HepG2 (cell line): ENCODE results near the gene RTRAF. TPM values are rescaled to one million over a fixed set of nuclear protein-coding genes. Genes with fewer than 3 reads are reported as not detected.

ENCODE experiments used
- BCLAF1 ChIP-seq: fragments of 450-650 bp; IDR thresholded peaks from 2 replicates; pipeline ENCODE4 v1.6.1; 2017; ENCODE audit warnings: mild to moderate bottlenecking
- CHD4 ChIP-seq: fragments of 200-600 bp; sonication (generic); IDR thresholded peaks from 2 replicates; pipeline ENCODE4 v1.7.0; 2017; ENCODE audit warnings: mild to moderate bottlenecking, low read length, borderline replicate concordance
- CREB1 ChIP-seq, 2 experiments: fragments of 450-650 bp in 1 of 2; IDR thresholded peaks; 2 replicates each; pipeline ENCODE4 v1.6.1; 2016 to 2017; ENCODE audit warnings: control low read depth in 1 of 2, mild to moderate bottlenecking in 1 of 2, missing compliant biosample characterization in 1 of 2, missing genetic modification characterization in 1 of 2
- HMG20B ChIP-seq: conservative IDR thresholded peaks from 2 replicates; pipeline ENCODE4 v1.6.1; 2016; ENCODE audit warnings: missing genetic modification reagents, missing compliant biosample characterization
- KDM5B ChIP-seq: sonication (generic); formaldehyde crosslinking; IDR thresholded peaks from 2 replicates; pipeline ENCODE4 v1.4.0; 2020; ENCODE audit warnings: missing genetic modification reagents, mild to moderate bottlenecking, borderline replicate concordance
- NBN ChIP-seq: fragments of 450-650 bp; conservative IDR thresholded peaks from 2 replicates; pipeline ENCODE4 v1.6.1; 2017
- PATZ1 ChIP-seq: sonication (generic); formaldehyde crosslinking; IDR thresholded peaks from 2 replicates; pipeline ENCODE4 v1.4.0; 2020; ENCODE audit warnings: missing genetic modification reagents
- PAWR ChIP-seq: sonication (generic); formaldehyde crosslinking; IDR thresholded peaks from 2 replicates; pipeline ENCODE4 v1.4.0; 2020; ENCODE audit warnings: missing genetic modification reagents, mild to moderate bottlenecking, borderline replicate concordance
- SNAPC4 ChIP-seq: sonication (generic); formaldehyde crosslinking; IDR thresholded peaks from 2 replicates; pipeline ENCODE4 v1.4.0; 2020; ENCODE audit warnings: mild to moderate bottlenecking, missing genetic modification reagents
- STAG1 ChIP-seq: sonication (generic); formaldehyde crosslinking; IDR thresholded peaks from 2 replicates; pipeline ENCODE4 v1.4.0; 2020; ENCODE audit warnings: missing genetic modification reagents
- TFAP4 ChIP-seq: sonication (generic); IDR thresholded peaks from 2 replicates; pipeline ENCODE4 v1.6.1; 2016; ENCODE audit warnings: low read depth, borderline replicate concordance
- ZNF12 ChIP-seq: sonication (generic); formaldehyde crosslinking; IDR thresholded peaks from 2 replicates; pipeline ENCODE4 v1.5.0; 2020; ENCODE audit warnings: missing genetic modification reagents
- ZNF597 ChIP-seq: sonication (generic); formaldehyde crosslinking; IDR thresholded peaks from 2 replicates; pipeline ENCODE4 v1.5.0; 2020; ENCODE audit warnings: missing genetic modification reagents
- ZNF788 ChIP-seq: sonication (generic); formaldehyde crosslinking; IDR thresholded peaks from 2 replicates; pipeline ENCODE4 v1.5.0; 2020; ENCODE audit warnings: mild to moderate bottlenecking, missing genetic modification reagents, borderline replicate concordance
- polyA plus RNA-seq, 8 experiments: library from polyadenylated mRNA; depleted of rRNA in 3 of 8; stranded (reverse) in 7 of 8; unstranded in 1 of 8; fragments of >200 nt; fragmentation: Illumina TruSeq in 4 of 8; extraction: Trizol in 4 of 8; gene quantifications; 2 replicates each; pipeline versions ENCODE4 v1.2.1 to v1.2.3, GENCODE V29; 2011 to 2016; ENCODE audit warnings: low read depth in 4 of 8, missing spikeins in 1 of 8, mixed read lengths in 1 of 8; ENCODE audit not compliant: insufficient read depth in 1 of 8
- total RNA-seq, 5 experiments: library from RNA; depleted of rRNA; stranded (reverse); fragments of >200 nt; fragmentation: Illumina TruSeq; extraction: Trizol; gene quantifications; 2 replicates each; pipeline ENCODE4 v1.2.3, GENCODE V29; 2016; ENCODE audit warnings: low read depth in 1 of 5

Gene RTRAF
- total and polyA plus RNA-seq, 2 of the 13 experiments (the other 11 are each of a cell fraction or from before 2014, with no cell fraction given), result 137 to 258 TPM

GRCh38 chr14:51989293-51990234, at the start of gene RTRAF (continued):
- 0 out of 2 replicates have a peak, but pooled peaks have one; percentile 22 for TF ChIP-seq SNAPC4
- no peak for TF ChIP-seq ZNF597 (CRISPR knock-in tag)
- TF ChIP-seq KDM5B (CRISPR knock-in tag), result peak; percentile 79; the same call in 1 of the 2 replicates
- TF ChIP-seq STAG1 (CRISPR knock-in tag), result no peak
- TF ChIP-seq HMG20B (CRISPR knock-in tag), result no peak
- TF ChIP-seq PAWR (CRISPR knock-in tag), result no peak
- TF ChIP-seq ZNF788 (CRISPR knock-in tag), result peak; percentile 41; the same call in 1 of the 2 replicates
- no peak for TF ChIP-seq CHD4
- TF ChIP-seq NBN, result no peak
- TF ChIP-seq TFAP4, result no peak
- TF ChIP-seq ZNF12, result no peak
- TF ChIP-seq CREB1 (IDR thresholded peaks at IDR 0.05), result peak; percentile 94
- peak; percentile 96 for TF ChIP-seq CREB1 (CRISPR knock-in tag; IDR thresholded peaks at IDR 0.05)
- no peak for TF ChIP-seq BCLAF1
- TF ChIP-seq PATZ1 (CRISPR knock-in tag), result no peak; the same call in 1 of the 2 replicates
